GM21526 (cell line): ENCODE measurements around the gene CERS5.

ENCODE experiments used
- ATAC-seq: cut with Tn5 transposase; IDR thresholded peaks from one replicate; pipeline ENCODE4 v1.9.1; 2021; ENCODE audit warnings: moderate library complexity; ENCODE audit not compliant: unreplicated experiment, low FRiP score

CERS5 gene

GRCh38 chr12:50167049-50167828 lies at the start of gene CERS5:
CERS5 (minus strand) TSS chr12:50167369; CDS start chr12:50167297, 72 bp downstream.
- ATAC-seq: peak; percentile 97

GRCh38 chr12:50215033-50215432 lies 47.9 kb upstream of the CERS5 start:
- ATAC-seq: no peak

DNA sequence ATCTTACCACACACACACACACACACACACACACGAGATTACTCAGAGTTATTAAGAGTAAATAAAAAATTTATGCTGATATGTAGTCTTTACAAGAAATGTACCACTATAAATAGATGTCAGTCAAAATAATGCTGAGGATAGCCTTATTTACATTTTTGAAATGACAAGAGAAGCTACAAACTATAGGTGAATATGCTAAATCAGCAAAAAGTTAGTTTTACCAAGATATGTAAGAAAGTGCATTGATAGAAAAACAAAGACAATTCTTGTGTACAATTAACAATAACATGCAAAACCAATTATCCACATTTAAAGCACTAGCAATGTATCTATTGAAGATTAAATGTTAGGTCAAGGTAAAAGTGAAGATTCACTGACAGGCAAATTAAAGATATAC lies 46.8 kb upstream of the CERS5 start:
- no peak for ATAC-seq

- no peak for ATAC-seq
Observed at GRCh38 chr12:50213439-50213838, 46.3 kb upstream of the CERS5 start.

DNA sequence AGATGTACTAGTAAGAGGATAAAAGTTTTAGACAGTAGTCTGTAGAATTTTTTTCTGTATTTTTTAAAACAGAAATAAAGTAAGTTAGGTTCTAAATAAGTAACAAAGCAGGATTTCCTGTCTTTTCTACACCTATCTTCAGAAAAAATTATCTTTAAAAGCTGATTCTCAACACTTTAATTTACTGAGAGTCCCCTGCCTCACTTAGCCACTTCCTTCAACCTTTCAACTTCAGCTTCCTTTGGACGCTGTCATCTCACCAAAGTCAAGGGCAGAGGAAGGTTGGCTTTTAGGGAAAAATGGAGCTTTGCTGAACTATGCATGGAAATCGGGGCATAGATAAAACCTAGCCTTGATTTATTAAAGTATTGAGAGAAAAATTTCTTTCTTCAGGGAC lies 44.9 kb upstream of the CERS5 start:
- ATAC-seq: no peak

GRCh38 chr12:50211392-50212070 lies 44.4 kb upstream of the CERS5 start:
- ATAC-seq: no peak

DNA sequence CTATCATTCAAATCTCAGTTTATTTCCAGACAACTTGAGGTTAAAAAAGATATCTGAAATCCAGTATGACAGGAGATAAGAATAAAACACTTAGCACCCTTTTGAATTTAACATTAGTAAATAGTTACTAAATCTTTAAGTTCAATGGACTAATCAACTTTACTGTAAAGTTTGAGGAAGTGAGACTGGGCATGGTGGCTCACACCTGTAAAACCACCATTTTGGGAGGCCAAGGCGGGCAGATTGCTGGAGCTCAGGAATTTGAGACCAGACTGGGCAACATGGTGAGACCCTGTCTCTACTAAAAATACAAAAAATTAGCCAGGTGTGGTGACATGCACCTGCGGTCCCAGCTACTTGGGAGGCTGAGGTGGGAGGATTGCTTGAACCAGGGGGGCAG lies 40.3 kb upstream of the CERS5 start:
- ATAC-seq: no peak

- no peak for ATAC-seq
Observed at GRCh38 chr12:50205648-50206047, 38.5 kb upstream of the CERS5 start.

DNA sequence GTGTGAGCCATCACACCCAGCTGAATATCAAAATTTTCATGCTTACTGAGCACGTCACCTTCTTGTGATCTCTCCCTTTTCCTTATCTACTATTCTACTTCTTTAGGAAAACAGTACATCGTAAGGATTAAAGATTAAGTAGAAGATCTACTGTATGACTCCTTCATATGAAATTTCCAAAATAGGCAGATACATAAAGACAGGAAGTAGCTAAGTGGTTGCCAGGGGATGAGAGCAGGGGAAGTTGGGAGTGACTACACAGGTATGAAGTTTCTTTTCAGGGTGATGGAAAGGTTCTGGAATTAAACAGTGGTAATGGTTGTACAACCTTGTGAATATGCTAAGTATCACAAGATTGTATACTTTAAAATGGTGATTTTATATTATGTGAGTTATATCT lies 36.5 kb upstream of the CERS5 start:
- no peak for ATAC-seq

GRCh38 chr12:50201987-50202521 lies 34.9 kb upstream of the CERS5 start:
- no peak for ATAC-seq

- no peak for ATAC-seq
Observed at GRCh38 chr12:50200552-50201273, 33.5 kb upstream of the CERS5 start.

DNA sequence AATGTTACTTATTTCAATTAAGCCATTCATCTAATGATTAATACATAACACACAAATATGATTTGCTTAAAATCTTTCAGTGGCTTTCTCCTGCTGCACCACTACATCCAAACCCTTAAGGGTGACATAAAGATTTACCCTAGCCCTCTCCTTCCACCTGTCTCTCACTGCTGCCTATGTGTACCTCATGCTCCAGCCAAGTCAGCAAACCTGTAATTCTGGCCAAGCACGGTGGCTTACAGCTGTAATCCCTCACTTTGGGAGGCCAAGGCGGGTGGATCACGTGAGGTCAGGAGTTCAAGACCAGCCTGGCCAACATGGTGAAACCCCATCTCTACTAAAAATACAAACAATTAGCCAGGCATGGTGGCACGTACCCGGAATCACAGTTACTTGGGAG lies 31.7 kb upstream of the CERS5 start:
- no peak for ATAC-seq

GRCh38 chr12:50197297-50197727 lies 30.1 kb upstream of the CERS5 start:
- ATAC-seq: no peak

GRCh38 chr12:50196537-50196936 lies 29.4 kb upstream of the CERS5 start:
- ATAC-seq: no peak

DNA sequence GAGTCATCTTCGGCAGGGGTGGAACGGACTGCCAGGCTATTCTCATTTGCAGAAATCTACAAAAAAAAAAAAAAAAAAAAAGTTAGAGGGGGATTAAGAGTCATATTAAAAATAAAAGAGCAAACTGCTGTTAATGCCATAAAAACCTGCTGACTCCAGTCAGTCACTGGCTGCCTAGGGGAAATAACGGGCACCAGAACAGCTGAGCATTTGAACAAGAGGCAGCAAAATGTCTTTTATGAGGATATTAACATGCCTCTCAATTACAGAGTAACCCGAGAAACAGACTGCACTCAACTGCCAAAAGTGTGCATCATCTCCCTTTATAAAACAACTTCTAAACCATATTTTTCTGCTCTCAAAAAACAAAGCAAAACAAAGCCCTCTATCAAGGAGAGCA lies 28.7 kb upstream of the CERS5 start:
- ATAC-seq: no peak

- no peak for ATAC-seq
Observed at GRCh38 chr12:50192908-50193307, 25.7 kb upstream of the CERS5 start.

DNA sequence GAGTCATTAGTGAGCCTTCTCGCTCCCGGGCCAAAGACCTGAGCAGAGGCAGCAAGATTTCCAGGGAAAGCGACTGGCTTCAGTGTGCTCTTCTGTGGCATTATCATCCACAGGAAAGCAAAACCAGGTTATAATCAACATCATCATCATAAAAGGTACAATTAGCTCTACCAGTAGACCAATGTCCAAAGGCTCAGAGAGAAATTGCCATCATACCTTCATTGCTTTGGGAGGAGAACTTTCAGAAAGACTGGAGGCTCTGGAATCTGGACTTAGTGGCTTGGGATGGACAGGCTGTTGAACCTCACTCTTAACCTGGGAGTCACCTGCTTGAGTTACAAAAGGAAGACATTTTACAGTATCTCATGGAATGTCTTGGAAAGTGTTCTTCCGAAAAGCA lies 25.1 kb upstream of the CERS5 start:
- no peak for ATAC-seq

- ATAC-seq: no peak
Observed at GRCh38 chr12:50190859-50191258, 23.7 kb upstream of the CERS5 start.

GRCh38 chr12:50188875-50189575 lies 21.9 kb upstream of the CERS5 start:
- no peak for ATAC-seq

- ATAC-seq: no peak
Observed at GRCh38 chr12:50188241-50188781, 21.1 kb upstream of the CERS5 start.
